ENCODE results near the gene RBPJL. TPM values are rescaled to one million over a fixed set of nuclear protein-coding genes. Genes with fewer than 3 reads are reported as not detected.

Gene RBPJL
- total RNA-seq, 1 donor from 2014 or later: not detected

GRCh38 chr20:45297786-45298497, 8.7 kb upstream of the RBPJL start:
- no peak overlapping the region for H3K27ac Mint-ChIP-seq
- H3K9me3 Mint-ChIP-seq: no peaks in the 10 kb centered on the region
- no peak for DNase-seq (ENCODE audit: low spot score)
- no peak overlapping the region for H3K4me3 Mint-ChIP-seq (ENCODE audit: low read depth)
- peaks cover 5% of the 10 kb centered on the region for H3K27me3 Mint-ChIP-seq (ENCODE audit: low read depth)
- peaks cover 16% of the 10 kb centered on the region for H3K4me1 Mint-ChIP-seq (ENCODE audit: low read depth)
- H3K36me3 Mint-ChIP-seq (ENCODE audit: low read depth): no peaks in the 10 kb centered on the region
- intact Hi-C loops (cut with micrococcal nuclease): no loop called here

- H3K27me3 Mint-ChIP-seq (ENCODE audit: low read depth): peaks cover 3% of the 10 kb centered on the region
- intact Hi-C loops (cut with micrococcal nuclease): no loop called here
- H3K36me3 Mint-ChIP-seq (ENCODE audit: low read depth): no peaks in the 10 kb centered on the region
- H3K4me1 Mint-ChIP-seq (ENCODE audit: low read depth): peaks cover 22% of the 10 kb centered on the region
- DNase-seq (ENCODE audit: low spot score): no peak
- H3K9me3 Mint-ChIP-seq: no peaks in the 10 kb centered on the region
- H3K4me3 Mint-ChIP-seq (ENCODE audit: low read depth): no peak overlapping the region
- no peak overlapping the region for H3K27ac Mint-ChIP-seq
Observed at GRCh38 chr20:45299786-45300185, 6.9 kb upstream of the RBPJL start.

GRCh38 chr20:45300961-45301360, 5.7 kb upstream of the RBPJL start:
- Mint-ChIP-seq H3K9me3 (no peaks in the 10 kb centered on the region), H3K27me3 (ENCODE audit: low read depth) (peaks cover 7% of the 10 kb centered on the region), H3K27ac (no peak overlapping the region), H3K4me1 (ENCODE audit: low read depth) (peaks cover 22% of the 10 kb centered on the region), H3K36me3 (ENCODE audit: low read depth) (no peaks in the 10 kb centered on the region), H3K4me3 (ENCODE audit: low read depth) (no peak overlapping the region)
- peak; percentile 22 for DNase-seq (ENCODE audit: low spot score)
- intact Hi-C loops (cut with micrococcal nuclease): no loop called here

GRCh38 chr20:45301824-45302271, 4.8 kb upstream of the RBPJL start:
- intact Hi-C loops (cut with micrococcal nuclease): no loop called here
- Mint-ChIP-seq H3K36me3 (ENCODE audit: low read depth) (no peaks in the 10 kb centered on the region), H3K27ac (peak overlapping the region; percentile 37), H3K4me1 (ENCODE audit: low read depth) (peaks cover 22% of the 10 kb centered on the region), H3K9me3 (no peaks in the 10 kb centered on the region), H3K27me3 (ENCODE audit: low read depth) (peaks cover 7% of the 10 kb centered on the region), H3K4me3 (ENCODE audit: low read depth) (no peak overlapping the region)
- no peak for DNase-seq (ENCODE audit: low spot score)

- no peak for DNase-seq (ENCODE audit: low spot score)
- Mint-ChIP-seq H3K4me3 (ENCODE audit: low read depth) (no peak overlapping the region), H3K27me3 (ENCODE audit: low read depth) (peaks cover 13% of the 10 kb centered on the region), H3K27ac (no peak overlapping the region), H3K36me3 (ENCODE audit: low read depth) (no peaks in the 10 kb centered on the region), H3K4me1 (ENCODE audit: low read depth) (peaks cover 22% of the 10 kb centered on the region), H3K9me3 (no peaks in the 10 kb centered on the region)
- intact Hi-C loops (cut with micrococcal nuclease): no loop called here
Observed at GRCh38 chr20:45303586-45304463, 2.8 kb upstream of the RBPJL start.

- DNase-seq (ENCODE audit: low spot score): no peak
- H3K4me3 Mint-ChIP-seq (ENCODE audit: low read depth): no peak overlapping the region
- peaks cover 15% of the 10 kb centered on the region for H3K27me3 Mint-ChIP-seq (ENCODE audit: low read depth)
- no peaks in the 10 kb centered on the region for H3K9me3 Mint-ChIP-seq
- intact Hi-C loops (cut with micrococcal nuclease): no loop called here
- H3K36me3 Mint-ChIP-seq (ENCODE audit: low read depth): no peaks in the 10 kb centered on the region
- no peak overlapping the region for H3K27ac Mint-ChIP-seq
- H3K4me1 Mint-ChIP-seq (ENCODE audit: low read depth): peaks cover 22% of the 10 kb centered on the region
Observed at GRCh38 chr20:45304464-45304999, 2.1 kb upstream of the RBPJL start.

GRCh38 chr20:45305262-45305661, 1.4 kb upstream of the RBPJL start:
- intact Hi-C loops (cut with micrococcal nuclease): no loop called here
- Mint-ChIP-seq H3K27ac (no peak overlapping the region), H3K4me1 (ENCODE audit: low read depth) (peaks cover 20% of the 10 kb centered on the region), H3K9me3 (no peaks in the 10 kb centered on the region), H3K27me3 (ENCODE audit: low read depth) (peaks cover 20% of the 10 kb centered on the region), H3K4me3 (ENCODE audit: low read depth) (no peak overlapping the region), H3K36me3 (ENCODE audit: low read depth) (no peaks in the 10 kb centered on the region)
- no peak for DNase-seq (ENCODE audit: low spot score)

GRCh38 chr20:45307076-45307640, 518 bp downstream of the RBPJL start:
- peaks cover 25% of the 10 kb centered on the region for H3K27me3 Mint-ChIP-seq (ENCODE audit: low read depth)
- no peak overlapping the region for H3K4me3 Mint-ChIP-seq (ENCODE audit: low read depth)
- no peaks in the 10 kb centered on the region for H3K36me3 Mint-ChIP-seq (ENCODE audit: low read depth)
- DNase-seq (ENCODE audit: low spot score): no peak
- no peaks in the 10 kb centered on the region for H3K9me3 Mint-ChIP-seq
- intact Hi-C loops (cut with micrococcal nuclease): no loop called here
- H3K27ac Mint-ChIP-seq: no peak overlapping the region
- H3K4me1 Mint-ChIP-seq (ENCODE audit: low read depth): peaks cover 21% of the 10 kb centered on the region

- Mint-ChIP-seq H3K4me3 (ENCODE audit: low read depth) (no peak within 1 kb of the TSS), H3K27ac (no peak within 1 kb of the TSS), H3K4me1 (ENCODE audit: low read depth) (peaks cover 17% of the 10 kb centered on the region), H3K36me3 (ENCODE audit: low read depth) (no peaks in the 10 kb centered on the region), H3K9me3 (no peaks in the 10 kb centered on the region), H3K27me3 (ENCODE audit: low read depth) (peaks cover 26% of the 10 kb centered on the region)
- DNase-seq (ENCODE audit: low spot score): no peak
- intact Hi-C loops (cut with micrococcal nuclease): no loop called here
Observed at GRCh38 chr20:45308117-45308778, 1.6 kb downstream of the RBPJL start, which contains the start of gene MATN4. Gene MATN4 (minus strand): TSS chr20:45308299. CDS start chr20:45305582, 2,717 bp downstream.

- Mint-ChIP-seq H3K9me3 (no peaks in the 10 kb centered on the region), H3K36me3 (ENCODE audit: low read depth) (no peaks in the 10 kb centered on the region), H3K4me1 (ENCODE audit: low read depth) (peaks cover 11% of the 10 kb centered on the region), H3K4me3 (ENCODE audit: low read depth) (no peak overlapping the region), H3K27ac (no peak overlapping the region), H3K27me3 (ENCODE audit: low read depth) (peaks cover 24% of the 10 kb centered on the region)
- no peak for DNase-seq (ENCODE audit: low spot score)
- intact Hi-C loops (cut with micrococcal nuclease): no loop called here
Observed at GRCh38 chr20:45309075-45309474, 2.4 kb downstream of the RBPJL start.

- Mint-ChIP-seq H3K27ac (no peak overlapping the region), H3K4me1 (ENCODE audit: low read depth) (peaks cover 11% of the 10 kb centered on the region), H3K27me3 (ENCODE audit: low read depth) (peaks cover 33% of the 10 kb centered on the region), H3K4me3 (ENCODE audit: low read depth) (no peak overlapping the region), H3K36me3 (ENCODE audit: low read depth) (no peaks in the 10 kb centered on the region), H3K9me3 (no peaks in the 10 kb centered on the region)
- peak; percentile 52 for DNase-seq (ENCODE audit: low spot score)
- intact Hi-C loops (cut with micrococcal nuclease): no loop called here
Observed at GRCh38 chr20:45311589-45312211, 5.1 kb downstream of the RBPJL start.

GRCh38 chr20:45312241-45312640, 5.6 kb downstream of the RBPJL start:
- peaks cover 14% of the 10 kb centered on the region for H3K4me1 Mint-ChIP-seq (ENCODE audit: low read depth)
- no peaks in the 10 kb centered on the region for H3K36me3 Mint-ChIP-seq (ENCODE audit: low read depth)
- no peak for DNase-seq (ENCODE audit: low spot score)
- no peak overlapping the region for H3K27ac Mint-ChIP-seq
- no peaks in the 10 kb centered on the region for H3K9me3 Mint-ChIP-seq
- intact Hi-C loops (cut with micrococcal nuclease): no loop called here
- H3K27me3 Mint-ChIP-seq (ENCODE audit: low read depth): peaks cover 37% of the 10 kb centered on the region
- no peak overlapping the region for H3K4me3 Mint-ChIP-seq (ENCODE audit: low read depth)
